SK-N-SH (cell line): ENCODE data around the gene TSPYL2.

Source experiments
- EZH2phosphoT487 ChIP-seq: fragments of 200-600 bp; sonication (generic); IDR thresholded peaks from 2 replicates; pipeline ENCODE4 v1.6.1; 2017; ENCODE audit warnings: low read depth, mixed run types, mild to moderate bottlenecking, antibody characterized with exemption, moderate library complexity, borderline replicate concordance
- POLR2AphosphoS5 ChIP-seq: IDR thresholded peaks from 2 replicates; pipeline ENCODE4 v1.6.1; 2012; ENCODE audit warnings: low read depth, low read length
- RFX5 ChIP-seq: IDR thresholded peaks from 2 replicates; pipeline ENCODE4 v1.6.1; 2012; ENCODE audit warnings: mild to moderate bottlenecking, improper control_type of control experiment, low read length
- SIN3A ChIP-seq: IDR thresholded peaks from 2 replicates; pipeline ENCODE4 v1.6.1; 2012; ENCODE audit warnings: low read depth, mild to moderate bottlenecking, low read length, moderate library complexity, borderline replicate concordance
- TAF1 ChIP-seq: IDR thresholded peaks from 2 replicates; pipeline ENCODE4 v1.6.1; 2012; ENCODE audit warnings: low read depth, mild to moderate bottlenecking, low read length, moderate library complexity, borderline replicate concordance
- YY1 ChIP-seq: IDR thresholded peaks from 2 replicates; pipeline ENCODE4 v1.4.0; 2012; ENCODE audit warnings: low read depth, mild to moderate bottlenecking
- TF ChIP-seq, protein P1 (sequence below): fragments of 150-350 bp; IDR thresholded peaks from 2 replicates; pipeline ENCODE4 v1.6.1; 2017; ENCODE audit warnings: antibody characterized with exemption, low read length, low read depth, borderline replicate concordance
- TF ChIP-seq, protein P2 (sequence below): fragments of 200-600 bp; sonication (generic); IDR thresholded peaks from 2 replicates; pipeline ENCODE4 v1.6.1; 2017; ENCODE audit warnings: antibody characterized with exemption, mild to moderate bottlenecking, moderate library complexity
- TF ChIP-seq, protein P3 (sequence below): IDR thresholded peaks from 2 replicates; pipeline ENCODE4 v1.4.0; 2012; ENCODE audit warnings: low read depth
- TF ChIP-seq, protein P4 (sequence below): IDR thresholded peaks from 2 replicates; pipeline ENCODE4 v1.6.1; 2012; ENCODE audit warnings: mild to moderate bottlenecking, low read depth, low read length, moderate library complexity

DNA sequence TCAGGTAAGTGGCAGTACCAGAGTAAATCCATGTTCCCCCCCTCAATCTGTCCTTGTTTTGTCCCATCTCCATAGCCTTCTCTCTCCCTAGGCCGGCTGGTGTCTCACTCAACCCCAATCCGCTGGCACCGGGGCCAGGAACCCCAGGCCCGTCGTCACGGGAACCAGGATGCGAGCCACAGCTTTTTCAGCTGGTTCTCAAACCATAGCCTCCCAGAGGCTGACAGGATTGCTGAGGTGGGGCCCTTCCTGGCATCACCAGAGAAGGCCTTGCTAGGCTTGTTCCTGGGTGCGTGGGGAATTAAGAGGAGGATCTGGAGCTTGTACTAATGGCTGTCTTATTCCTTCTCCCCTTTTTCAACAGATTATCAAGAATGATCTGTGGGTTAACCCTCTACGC, 2.7 kb downstream of the TSPYL2 start:
- TF ChIP-seq, protein P1, sequence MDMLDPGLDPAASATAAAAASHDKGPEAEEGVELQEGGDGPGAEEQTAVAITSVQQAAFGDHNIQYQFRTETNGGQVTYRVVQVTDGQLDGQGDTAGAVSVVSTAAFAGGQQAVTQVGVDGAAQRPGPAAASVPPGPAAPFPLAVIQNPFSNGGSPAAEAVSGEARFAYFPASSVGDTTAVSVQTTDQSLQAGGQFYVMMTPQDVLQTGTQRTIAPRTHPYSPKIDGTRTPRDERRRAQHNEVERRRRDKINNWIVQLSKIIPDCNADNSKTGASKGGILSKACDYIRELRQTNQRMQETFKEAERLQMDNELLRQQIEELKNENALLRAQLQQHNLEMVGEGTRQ, result no peak
- TF ChIP-seq POLR2AphosphoS5, result no peak
- TF ChIP-seq, protein P2, sequence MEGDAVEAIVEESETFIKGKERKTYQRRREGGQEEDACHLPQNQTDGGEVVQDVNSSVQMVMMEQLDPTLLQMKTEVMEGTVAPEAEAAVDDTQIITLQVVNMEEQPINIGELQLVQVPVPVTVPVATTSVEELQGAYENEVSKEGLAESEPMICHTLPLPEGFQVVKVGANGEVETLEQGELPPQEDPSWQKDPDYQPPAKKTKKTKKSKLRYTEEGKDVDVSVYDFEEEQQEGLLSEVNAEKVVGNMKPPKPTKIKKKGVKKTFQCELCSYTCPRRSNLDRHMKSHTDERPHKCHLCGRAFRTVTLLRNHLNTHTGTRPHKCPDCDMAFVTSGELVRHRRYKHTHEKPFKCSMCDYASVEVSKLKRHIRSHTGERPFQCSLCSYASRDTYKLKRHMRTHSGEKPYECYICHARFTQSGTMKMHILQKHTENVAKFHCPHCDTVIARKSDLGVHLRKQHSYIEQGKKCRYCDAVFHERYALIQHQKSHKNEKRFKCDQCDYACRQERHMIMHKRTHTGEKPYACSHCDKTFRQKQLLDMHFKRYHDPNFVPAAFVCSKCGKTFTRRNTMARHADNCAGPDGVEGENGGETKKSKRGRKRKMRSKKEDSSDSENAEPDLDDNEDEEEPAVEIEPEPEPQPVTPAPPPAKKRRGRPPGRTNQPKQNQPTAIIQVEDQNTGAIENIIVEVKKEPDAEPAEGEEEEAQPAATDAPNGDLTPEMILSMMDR, result no peak
- TF ChIP-seq TAF1, result no peak
- TF ChIP-seq EZH2phosphoT487, result no peak
- TF ChIP-seq, protein P3, sequence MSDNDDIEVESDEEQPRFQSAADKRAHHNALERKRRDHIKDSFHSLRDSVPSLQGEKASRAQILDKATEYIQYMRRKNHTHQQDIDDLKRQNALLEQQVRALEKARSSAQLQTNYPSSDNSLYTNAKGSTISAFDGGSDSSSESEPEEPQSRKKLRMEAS, result no peak
- TF ChIP-seq RFX5, result no peak
- TF ChIP-seq, protein P4, sequence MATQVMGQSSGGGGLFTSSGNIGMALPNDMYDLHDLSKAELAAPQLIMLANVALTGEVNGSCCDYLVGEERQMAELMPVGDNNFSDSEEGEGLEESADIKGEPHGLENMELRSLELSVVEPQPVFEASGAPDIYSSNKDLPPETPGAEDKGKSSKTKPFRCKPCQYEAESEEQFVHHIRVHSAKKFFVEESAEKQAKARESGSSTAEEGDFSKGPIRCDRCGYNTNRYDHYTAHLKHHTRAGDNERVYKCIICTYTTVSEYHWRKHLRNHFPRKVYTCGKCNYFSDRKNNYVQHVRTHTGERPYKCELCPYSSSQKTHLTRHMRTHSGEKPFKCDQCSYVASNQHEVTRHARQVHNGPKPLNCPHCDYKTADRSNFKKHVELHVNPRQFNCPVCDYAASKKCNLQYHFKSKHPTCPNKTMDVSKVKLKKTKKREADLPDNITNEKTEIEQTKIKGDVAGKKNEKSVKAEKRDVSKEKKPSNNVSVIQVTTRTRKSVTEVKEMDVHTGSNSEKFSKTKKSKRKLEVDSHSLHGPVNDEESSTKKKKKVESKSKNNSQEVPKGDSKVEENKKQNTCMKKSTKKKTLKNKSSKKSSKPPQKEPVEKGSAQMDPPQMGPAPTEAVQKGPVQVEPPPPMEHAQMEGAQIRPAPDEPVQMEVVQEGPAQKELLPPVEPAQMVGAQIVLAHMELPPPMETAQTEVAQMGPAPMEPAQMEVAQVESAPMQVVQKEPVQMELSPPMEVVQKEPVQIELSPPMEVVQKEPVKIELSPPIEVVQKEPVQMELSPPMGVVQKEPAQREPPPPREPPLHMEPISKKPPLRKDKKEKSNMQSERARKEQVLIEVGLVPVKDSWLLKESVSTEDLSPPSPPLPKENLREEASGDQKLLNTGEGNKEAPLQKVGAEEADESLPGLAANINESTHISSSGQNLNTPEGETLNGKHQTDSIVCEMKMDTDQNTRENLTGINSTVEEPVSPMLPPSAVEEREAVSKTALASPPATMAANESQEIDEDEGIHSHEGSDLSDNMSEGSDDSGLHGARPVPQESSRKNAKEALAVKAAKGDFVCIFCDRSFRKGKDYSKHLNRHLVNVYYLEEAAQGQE, result no peak
- no peak for TF ChIP-seq SIN3A
- no peak for TF ChIP-seq YY1
